Astrocyte (in vitro differentiated cells and primary cell): ENCODE results near the gene RANBP17.

Experiments
- EZH2 ChIP-seq: IDR thresholded peaks from 2 replicates; pipeline ENCODE4 v1.6.1; 2012; ENCODE audit warnings: mild to moderate bottlenecking, low read length, inconsistent platforms; ENCODE audit not compliant: insufficient read depth
- TF ChIP-seq, protein P1 (sequence below): IDR thresholded peaks from 2 replicates; pipeline ENCODE4 v1.5.1; 2011; ENCODE audit warnings: low read depth, mild to moderate bottlenecking, inconsistent platforms, low read length, moderate library complexity; ENCODE audit not compliant: insufficient read depth

DNA sequence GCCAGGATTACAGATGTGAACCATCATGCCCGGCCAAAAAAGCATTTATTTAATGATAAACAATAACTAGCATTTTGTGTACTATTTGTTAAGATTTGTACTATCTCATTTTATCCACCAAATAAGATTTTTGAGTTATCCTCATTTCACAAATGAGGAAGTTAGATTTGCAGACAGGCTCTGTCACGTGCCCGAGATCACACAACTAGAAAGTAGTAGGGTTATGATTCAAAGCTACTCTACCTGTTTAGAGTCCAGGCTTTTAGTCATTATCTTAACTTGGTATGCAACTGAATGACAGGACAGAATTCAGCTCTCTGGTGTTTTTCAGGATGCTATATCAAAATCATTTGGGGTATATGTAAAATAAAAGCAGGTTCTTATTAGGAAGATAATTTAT is 20.5 kb downstream of the RANBP17 start:
- TF ChIP-seq, protein P1, sequence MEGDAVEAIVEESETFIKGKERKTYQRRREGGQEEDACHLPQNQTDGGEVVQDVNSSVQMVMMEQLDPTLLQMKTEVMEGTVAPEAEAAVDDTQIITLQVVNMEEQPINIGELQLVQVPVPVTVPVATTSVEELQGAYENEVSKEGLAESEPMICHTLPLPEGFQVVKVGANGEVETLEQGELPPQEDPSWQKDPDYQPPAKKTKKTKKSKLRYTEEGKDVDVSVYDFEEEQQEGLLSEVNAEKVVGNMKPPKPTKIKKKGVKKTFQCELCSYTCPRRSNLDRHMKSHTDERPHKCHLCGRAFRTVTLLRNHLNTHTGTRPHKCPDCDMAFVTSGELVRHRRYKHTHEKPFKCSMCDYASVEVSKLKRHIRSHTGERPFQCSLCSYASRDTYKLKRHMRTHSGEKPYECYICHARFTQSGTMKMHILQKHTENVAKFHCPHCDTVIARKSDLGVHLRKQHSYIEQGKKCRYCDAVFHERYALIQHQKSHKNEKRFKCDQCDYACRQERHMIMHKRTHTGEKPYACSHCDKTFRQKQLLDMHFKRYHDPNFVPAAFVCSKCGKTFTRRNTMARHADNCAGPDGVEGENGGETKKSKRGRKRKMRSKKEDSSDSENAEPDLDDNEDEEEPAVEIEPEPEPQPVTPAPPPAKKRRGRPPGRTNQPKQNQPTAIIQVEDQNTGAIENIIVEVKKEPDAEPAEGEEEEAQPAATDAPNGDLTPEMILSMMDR, result no peak
- no peak for TF ChIP-seq EZH2
